Naive thymus-derived CD4-positive, alpha-beta T cell (primary cell): ENCODE data around the gene TAF3. TPM values are rescaled to one million over a fixed set of nuclear protein-coding genes. Genes with fewer than 3 reads are reported as not detected.
A peak's percentile ranks its signal among the peaks of the same experiment; 100 is the strongest.

Experiments used
- ATAC-seq: fragments of 150-1000 bp; cut with Tn5 transposase; 2 replicates; pipeline ENCODE4 v1.10.0; 2021; ENCODE audit warnings: mild to moderate bottlenecking, moderate library complexity
- CTCF ChIA-PET: fragments of 350-600 bp; sonication (Branson Sonifier 250); formaldehyde crosslinking; loops from one replicate; lab custom pipeline; 2021; ENCODE audit warnings: antibody characterized with exemption; lab: Charles Lee
- POLR2A ChIA-PET: fragments of 350-600 bp; sonication (Branson Sonifier 250); formaldehyde crosslinking; loops from one replicate; lab custom pipeline; 2021; ENCODE audit warnings: antibody characterized with exemption, inconsistent platforms; lab: Charles Lee
- DNase-seq, 9 donors: peaks; one replicate each; pipeline versions ENCODE4 v3.0.0 to v3.0.0-alpha.2; 2020 to 2022; ENCODE audit warnings: mixed read lengths in 1 of 9
- H3K27ac ChIP-seq: one replicate; pipeline ENCODE4 v1.7.0; 2013; ENCODE audit warnings: mild to moderate bottlenecking, low read depth, low read length, moderate library complexity
- H3K27me3 ChIP-seq, 2 donors: one replicate each; pipeline ENCODE4 v1.7.0; 2013; ENCODE audit warnings: low read length in 2 of 2, mild to moderate bottlenecking in 2 of 2, moderate library complexity in 2 of 2; ENCODE audit not compliant: control insufficient read depth in 2 of 2, insufficient read depth in 2 of 2
- H3K36me3 ChIP-seq, 3 experiments: 1 replicate in 2 of 3; 2 replicates in 1 of 3; pipeline ENCODE4 v1.7.0; 2013; ENCODE audit warnings: low read length in 3 of 3, mild to moderate bottlenecking in 3 of 3, moderate library complexity in 1 of 3; ENCODE audit not compliant: insufficient read depth in 3 of 3, control insufficient read depth in 2 of 3
- H3K4me1 ChIP-seq, 2 donors: one replicate each; pipeline ENCODE4 v1.7.0; 2013; ENCODE audit warnings: low read length in 2 of 2, mild to moderate bottlenecking in 2 of 2, moderate library complexity in 1 of 2; ENCODE audit not compliant: control insufficient read depth in 2 of 2, insufficient read depth in 2 of 2
- H3K4me3 ChIP-seq: 2 replicates; pipeline ENCODE4 v1.7.0; 2013; ENCODE audit warnings: mild to moderate bottlenecking, low read length
- H3K9me3 ChIP-seq, 3 experiments: 1 replicate in 2 of 3; 2 replicates in 1 of 3; pipeline ENCODE4 v1.7.0; 2013; ENCODE audit warnings: low read length in 3 of 3; ENCODE audit not compliant: control insufficient read depth in 2 of 3
- H3K27ac Mint-ChIP-seq, 9 donors: one replicate each; pipeline ENCODE4 v1.8.0; 2020 to 2022; ENCODE audit warnings: mixed read lengths in 9 of 9, mild to moderate bottlenecking in 8 of 9, moderate library complexity in 5 of 9, inconsistent platforms in 2 of 9
- H3K27me3 Mint-ChIP-seq, 5 donors: one replicate each; pipeline ENCODE4 v1.8.0; 2021 to 2022; ENCODE audit warnings: mixed read lengths in 5 of 5, mild to moderate bottlenecking in 1 of 5
- H3K36me3 Mint-ChIP-seq, 5 donors: one replicate each; pipeline ENCODE4 v1.8.0; 2020 to 2022; ENCODE audit warnings: mixed read lengths in 5 of 5, mild to moderate bottlenecking in 3 of 5, inconsistent platforms in 1 of 5
- H3K4me1 Mint-ChIP-seq, 7 donors: one replicate each; pipeline ENCODE4 v1.8.0; 2020 to 2022; ENCODE audit warnings: mixed read lengths in 7 of 7, mild to moderate bottlenecking in 3 of 7, inconsistent platforms in 1 of 7
- H3K4me3 Mint-ChIP-seq, 10 donors: one replicate each; pipeline ENCODE4 v1.8.0; 2020 to 2022; ENCODE audit warnings: mild to moderate bottlenecking in 10 of 10, mixed read lengths in 10 of 10, moderate library complexity in 6 of 10, inconsistent platforms in 2 of 10
- H3K9me3 Mint-ChIP-seq, 11 donors: one replicate each; pipeline ENCODE4 v1.8.0; 2020 to 2022; ENCODE audit warnings: mixed read lengths in 11 of 11, mild to moderate bottlenecking in 4 of 11, inconsistent platforms in 1 of 11, moderate library complexity in 1 of 11
- intact Hi-C, 2 donors: fragments of 100-400 bp; cut with micrococcal nuclease; formaldehyde crosslinking; loops; one replicate each; pipeline ENCODE4 v1.15.1; 2023
- polyA plus RNA-seq, 2 donors: library from polyadenylated mRNA; unstranded; fragments of 300-500 nt; fragmentation: Illumina TruSeq; gene quantifications; one replicate each; pipeline ENCODE4 v1.2.3, GENCODE V29; 2021
- total RNA-seq, 6 experiments: library from RNA in 5 of 6; stranded (reverse) in 5 of 6; gene quantifications; 1 replicate in 5 of 6; 2 replicates in 1 of 6; pipeline ENCODE4 v1.2.3 and lab custom pipeline; 2021 to 2026

TAF3 gene
- total and polyA plus RNA-seq, 7 experiments from 2014 or later, result 12.2 to 23.9 (median 18.8) TPM

DNA sequence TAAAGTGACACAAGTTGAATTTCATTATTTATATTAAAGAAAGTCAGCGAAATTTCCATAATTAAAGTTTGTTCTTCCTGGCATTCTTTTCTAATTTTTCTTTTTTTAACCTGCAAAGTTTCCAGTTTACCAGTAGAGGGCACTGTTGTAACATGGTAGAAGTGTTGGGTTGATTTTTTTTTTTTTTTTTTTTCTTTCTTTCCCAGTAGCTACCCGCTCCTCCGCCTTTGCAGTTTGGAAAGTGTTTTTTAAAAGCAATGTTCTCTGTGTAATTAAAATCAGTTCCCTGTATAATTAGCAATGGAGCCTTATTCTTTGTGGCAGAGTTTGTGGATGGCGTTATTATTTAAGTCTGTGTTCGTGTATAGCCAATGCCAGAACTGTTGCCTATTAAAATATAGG, 53.7 kb downstream of the TAF3 start:
- CTCF ChIA-PET, result interaction anchor here (1.1 kb wide), 1 partner anchor 1337 kb away, joined by 3 read pairs; no protein-coding TSS in a partner anchor
- H3K36me3 Mint-ChIP-seq, result peaks cover 0 to 4% (median 0%) of the 10 kb centered on the region in 5 donors
- Histone ChIP-seq H3K27me3 (no peaks in the 10 kb centered on the region), H3K4me3 (no peak overlapping the region), H3K27ac (no peak overlapping the region), H3K9me3 (no peaks in the 10 kb centered on the region), H3K36me3 (no peaks in the 10 kb centered on the region), H3K4me1 (peaks cover 0 to 3% of the 10 kb centered on the region in 2 donors)
- H3K4me3 Mint-ChIP-seq, result peak overlapping the region; percentile 8 to 84 (median 74)
- POLR2A ChIA-PET, result no interaction called here
- no peaks in the 10 kb centered on the region for H3K27me3 Mint-ChIP-seq
- H3K27ac Mint-ChIP-seq, result peak overlapping the region in 3 of 9 donors; percentile 16 to 48 (median 41)
- peaks cover 6 to 61% (median 31%) of the 10 kb centered on the region in 7 donors for H3K4me1 Mint-ChIP-seq
- intact Hi-C loops, result loop anchor here (1.0 to 10.0 kb wide), 9 partner anchors 173 to 1430 kb away; partner anchors contain the start of gene GATA3 (in 1 of the 2)
- DNase-seq (peak in 6 of 9 donors; percentile 9 to 51 (median 44)), ATAC-seq (peak; percentile 54)
- no peaks in the 10 kb centered on the region for H3K9me3 Mint-ChIP-seq

DNA sequence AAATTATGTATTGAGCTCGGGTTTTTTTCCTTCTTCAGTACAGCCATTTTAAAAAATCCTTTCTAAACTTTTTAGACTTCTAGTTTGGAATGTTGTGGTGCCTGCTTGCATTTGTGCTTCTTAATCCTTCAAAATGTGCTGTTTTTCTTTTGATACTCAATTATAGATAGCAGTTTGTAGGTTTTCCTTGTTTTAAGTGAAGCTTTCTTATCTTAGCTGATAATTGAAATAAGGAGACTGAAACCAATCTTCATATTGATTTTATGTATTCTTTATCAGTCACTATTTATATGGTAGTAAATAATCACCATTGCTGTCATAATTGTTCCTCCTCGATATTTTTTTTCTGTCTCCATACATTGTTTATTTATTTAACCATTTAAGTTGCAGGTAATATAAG, 56.6 kb downstream of the TAF3 start:
- H3K4me3 Mint-ChIP-seq, result no peak overlapping the region
- peaks cover 0 to 4% (median 0%) of the 10 kb centered on the region in 5 donors for H3K36me3 Mint-ChIP-seq
- H3K27me3 Mint-ChIP-seq, result no peaks in the 10 kb centered on the region
- H3K4me1 Mint-ChIP-seq, result peaks cover 3 to 48% (median 14%) of the 10 kb centered on the region in 7 donors
- ChIA-PET POLR2A (no interaction called here), CTCF (interaction anchor here (1.0 to 1.4 kb wide), 3 partner anchors 1334 to 1421 kb away, joined by 3 to 7 read pairs (median 3); no protein-coding TSS in a partner anchor)
- peak overlapping the region in 1 of 9 donors; percentile 34 for H3K27ac Mint-ChIP-seq
- H3K27ac ChIP-seq, result no peak overlapping the region
- H3K9me3 ChIP-seq, result no peaks in the 10 kb centered on the region
- ATAC-seq, result no peak
- intact Hi-C loops, result loop anchor here (5.0 to 10.0 kb wide), 4 partner anchors 170 to 597 kb away; partner anchors contain the start of gene GATA3 (in 1 of the 2)
- no peaks in the 10 kb centered on the region for H3K9me3 Mint-ChIP-seq
- no peaks in the 10 kb centered on the region for H3K36me3 ChIP-seq
- no peak for DNase-seq
- peaks cover 0 to 3% of the 10 kb centered on the region in 2 donors for H3K4me1 ChIP-seq
- H3K4me3 ChIP-seq, result no peak overlapping the region
- H3K27me3 ChIP-seq, result no peaks in the 10 kb centered on the region

DNA sequence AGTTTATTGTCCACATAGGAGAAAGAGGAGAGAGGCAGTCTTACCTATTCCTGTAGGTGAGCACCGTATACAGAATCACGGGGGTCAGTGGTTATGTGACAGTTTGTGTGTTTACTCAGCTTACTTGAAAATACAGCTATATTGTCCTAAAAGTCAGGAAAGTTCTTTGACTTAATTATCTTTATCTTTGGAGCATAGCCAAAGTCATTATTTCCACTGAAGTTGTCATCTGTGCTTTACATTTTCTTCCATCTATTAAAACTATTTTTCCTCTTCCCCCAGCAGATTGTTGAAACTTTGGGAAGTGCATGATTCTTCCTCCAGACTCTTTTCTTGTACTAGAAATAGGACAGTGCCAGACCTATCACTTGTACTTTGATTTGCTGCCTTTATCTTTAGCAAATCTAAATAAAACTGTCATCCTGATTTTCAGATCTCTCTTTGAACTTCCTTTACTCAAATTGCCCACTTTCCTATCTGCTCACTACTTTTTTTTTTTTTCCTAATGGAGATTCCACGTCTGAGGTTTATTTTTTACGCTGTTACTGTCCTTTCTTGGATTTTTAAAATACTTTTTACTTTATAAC, 58.3 kb downstream of the TAF3 start:
- ChIA-PET POLR2A (no interaction called here), CTCF (no interaction called here)
- H3K4me1 ChIP-seq, result peaks cover 0 to 3% of the 10 kb centered on the region in 2 donors
- ATAC-seq (no peak), DNase-seq (no peak)
- intact Hi-C loops, result loop anchor here in 1 of 2 donors (10.0 kb wide), 1 partner anchor 168 kb away; no protein-coding TSS in a partner anchor
- H3K36me3 ChIP-seq, result no peaks in the 10 kb centered on the region
- H3K4me1 Mint-ChIP-seq, result peaks cover 3 to 44% (median 20%) of the 10 kb centered on the region in 7 donors
- H3K27me3 Mint-ChIP-seq, result no peaks in the 10 kb centered on the region
- H3K9me3 Mint-ChIP-seq, result no peaks in the 10 kb centered on the region
- no peak overlapping the region for H3K27ac ChIP-seq
- H3K27me3 ChIP-seq, result no peaks in the 10 kb centered on the region
- H3K4me3 Mint-ChIP-seq, result no peak overlapping the region
- no peak overlapping the region for H3K4me3 ChIP-seq
- no peak overlapping the region for H3K27ac Mint-ChIP-seq
- peaks cover 0 to 4% (median 0%) of the 10 kb centered on the region in 5 donors for H3K36me3 Mint-ChIP-seq
- no peaks in the 10 kb centered on the region for H3K9me3 ChIP-seq

DNA sequence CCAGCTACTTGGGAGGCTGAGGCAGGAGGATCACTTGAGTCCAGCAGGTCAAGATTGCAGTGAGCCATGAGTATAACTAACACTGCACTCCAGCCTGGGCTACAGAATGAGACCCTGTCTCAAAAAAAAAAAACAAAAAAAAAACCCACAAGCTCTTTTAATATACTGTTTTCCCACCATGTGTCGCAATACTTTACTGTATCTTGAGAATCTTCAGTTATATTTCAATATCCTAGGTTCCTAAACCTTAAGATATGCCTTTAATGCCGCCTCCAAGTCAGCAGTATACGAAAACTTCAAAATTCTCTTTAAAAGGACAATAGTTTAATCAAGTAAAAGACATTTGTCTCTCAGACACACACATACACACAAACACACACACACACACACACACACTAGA, 62.8 kb downstream of the TAF3 start:
- Histone ChIP-seq H3K27ac (no peak overlapping the region), H3K36me3 (no peaks in the 10 kb centered on the region), H3K27me3 (no peaks in the 10 kb centered on the region), H3K4me1 (no peaks in the 10 kb centered on the region), H3K9me3 (no peaks in the 10 kb centered on the region), H3K4me3 (no peak overlapping the region)
- peaks cover 3 to 51% (median 29%) of the 10 kb centered on the region in 7 donors for H3K4me1 Mint-ChIP-seq
- H3K27ac Mint-ChIP-seq, result no peak overlapping the region
- H3K36me3 Mint-ChIP-seq, result peaks cover 0 to 14% (median 0%) of the 10 kb centered on the region in 5 donors
- H3K4me3 Mint-ChIP-seq, result no peak overlapping the region
- ATAC-seq (no peak), DNase-seq (no peak)
- POLR2A ChIA-PET, result no interaction called here
- CTCF ChIA-PET, result no interaction called here
- no peaks in the 10 kb centered on the region for H3K27me3 Mint-ChIP-seq
- intact Hi-C loops, result no loop called here
- H3K9me3 Mint-ChIP-seq, result no peaks in the 10 kb centered on the region

DNA sequence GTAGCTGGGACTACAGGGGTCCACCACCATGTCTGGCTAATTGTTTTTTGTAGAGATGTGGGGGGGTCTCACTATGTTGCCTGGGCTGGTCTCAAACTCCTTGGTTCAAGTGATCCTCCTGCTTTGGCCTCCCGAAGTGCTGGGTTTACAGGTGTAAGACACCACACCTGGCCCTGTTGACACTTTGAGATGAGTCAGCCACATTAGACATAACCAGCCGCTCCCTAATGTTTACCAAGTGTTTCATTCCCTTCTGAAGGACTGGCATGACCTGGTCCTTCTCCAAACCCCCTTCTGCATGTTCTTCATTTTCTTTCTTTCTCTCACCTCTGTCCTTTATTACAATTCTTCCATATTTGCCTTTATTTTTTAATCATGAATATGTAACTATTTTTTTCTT, 67.8 kb downstream of the TAF3 start:
- DNase-seq (no peak), ATAC-seq (no peak)
- intact Hi-C loops, result no loop called here
- Mint-ChIP-seq H3K27ac (peak overlapping the region in 1 of 9 donors; percentile 12), H3K4me3 (peak overlapping the region in 1 of 10 donors; percentile 8), H3K36me3 (peaks cover 0 to 11% (median 4%) of the 10 kb centered on the region in 5 donors), H3K27me3 (no peaks in the 10 kb centered on the region), H3K9me3 (no peaks in the 10 kb centered on the region), H3K4me1 (peaks cover 14 to 81% (median 58%) of the 10 kb centered on the region in 7 donors)
- H3K9me3 ChIP-seq, result no peaks in the 10 kb centered on the region
- H3K36me3 ChIP-seq, result no peaks in the 10 kb centered on the region
- no peaks in the 10 kb centered on the region for H3K27me3 ChIP-seq
- POLR2A ChIA-PET, result no interaction called here
- CTCF ChIA-PET, result no interaction called here
- H3K4me1 ChIP-seq, result no peaks in the 10 kb centered on the region
- no peak overlapping the region for H3K4me3 ChIP-seq
- H3K27ac ChIP-seq, result no peak overlapping the region

DNA sequence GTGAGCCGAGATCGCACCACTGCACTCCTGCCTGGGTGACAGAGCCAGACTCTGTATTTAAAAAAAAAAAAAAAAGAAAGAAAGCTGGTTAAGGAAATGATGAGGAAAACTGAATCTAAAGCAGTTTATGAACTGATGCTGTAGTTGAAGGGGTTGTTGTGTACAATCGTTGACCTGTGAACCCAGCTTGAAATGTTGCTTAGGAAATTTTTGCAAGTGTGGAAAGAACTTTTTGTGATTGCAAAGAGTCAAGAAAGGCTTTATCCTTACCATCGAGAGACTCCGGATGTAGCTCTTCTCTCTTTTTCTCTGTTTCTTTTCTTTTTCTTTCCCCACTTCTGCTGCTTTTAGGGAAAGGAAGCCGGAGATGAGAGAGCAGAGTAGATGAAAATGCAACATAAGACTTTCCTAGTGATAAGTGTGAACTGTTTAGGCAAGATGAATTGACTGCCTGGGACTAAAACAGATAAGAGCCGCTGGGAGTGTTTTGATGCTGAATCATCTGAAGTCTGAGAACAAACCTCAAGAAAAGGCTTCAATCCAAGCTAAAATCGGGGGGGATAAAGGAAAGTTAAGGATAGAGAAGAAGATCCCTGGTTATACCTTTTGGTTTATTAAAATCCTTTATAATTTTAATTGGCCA, 69.0 kb downstream of the TAF3 start:
- H3K36me3 ChIP-seq, result no peaks in the 10 kb centered on the region
- intact Hi-C loops, result no loop called here
- Mint-ChIP-seq H3K4me3 (no peak overlapping the region), H3K27ac (no peak overlapping the region), H3K36me3 (peaks cover 0 to 11% (median 4%) of the 10 kb centered on the region in 5 donors), H3K4me1 (peaks cover 12 to 74% (median 58%) of the 10 kb centered on the region in 7 donors), H3K27me3 (no peaks in the 10 kb centered on the region), H3K9me3 (no peaks in the 10 kb centered on the region)
- CTCF ChIA-PET, result no interaction called here
- H3K27me3 ChIP-seq, result no peaks in the 10 kb centered on the region
- no peak overlapping the region for H3K4me3 ChIP-seq
- no peak overlapping the region for H3K27ac ChIP-seq
- no peaks in the 10 kb centered on the region for H3K9me3 ChIP-seq
- DNase-seq (no peak), ATAC-seq (no peak)
- no peaks in the 10 kb centered on the region for H3K4me1 ChIP-seq
- POLR2A ChIA-PET, result no interaction called here
